K562 (cell line): ENCODE measurements around the gene ASCC1. TPM values are rescaled to one million over a fixed set of nuclear protein-coding genes. Genes with fewer than 3 reads are reported as not detected.

ENCODE experiments used
- ATAC-seq: fragments of 200-7000 bp; cut with Tn5 transposase; 3 replicates; pipeline ENCODE4 v1.9.1; 2020; ENCODE audit warnings: moderate library complexity
- BruUV-seq: library from RNA; stranded (reverse); fragments of 400-500 nt; replicated peaks from 2 replicates; lab custom pipeline; 2021; lab: Mats Ljungman, UMichigan
- CTCF ChIA-PET: fragments of 300-600 bp; formaldehyde crosslinking; extraction: SDS; loops from one replicate; lab custom pipeline; 2021; ENCODE audit warnings: low intra/inter-chr PET ratio; lab: Yijun Ruan, JAX
- POLR2A ChIA-PET: fragments of 300-600, 350-650 bp; sonication (Branson Sonifier 250); formaldehyde crosslinking; extraction: SDS; loops from one replicate; lab custom pipeline; 2021; ENCODE audit warnings: antibody characterized with exemption, inconsistent platforms; lab: Yijun Ruan, JAX
- DNase-seq, 4 experiments: peaks; one replicate each; pipeline versions ENCODE4 v3.0.0 to v3.0.0-alpha.2; 2011 to 2018; ENCODE audit warnings: low spot score in 3 of 4, mixed read lengths in 3 of 4; ENCODE audit errors: extremely low read depth in 1 of 4
- FAIRE-seq: peaks from 2 replicates; lab custom pipeline; 2011; peaks lifted over from hg19 to GRCh38; lab: Jason Lieb, UNC
- H2AFZ ChIP-seq: 2 replicates; pipeline ENCODE4 v1.6.0; 2011; ENCODE audit warnings: low read depth, low read length, control low read depth, inconsistent platforms
- H3K27ac ChIP-seq: fragments of 200-600 bp; 3 replicates; pipeline ENCODE4 v1.8.0; 2011; ENCODE audit warnings: low read depth, mild to moderate bottlenecking, control low read depth, inconsistent platforms, low read length, moderate library complexity, mixed read lengths; ENCODE audit errors: extremely low read depth
- H3K27me3 ChIP-seq, 2 experiments: fragments of 300-600 bp in 1 of 2; 2 replicates in 1 of 2; 3 replicates in 1 of 2; pipeline versions ENCODE4 v1.6.0 to v1.8.0; 2011; ENCODE audit warnings: inconsistent platforms in 2 of 2, low read length in 2 of 2, mild to moderate bottlenecking in 1 of 2, mixed read lengths in 1 of 2, moderate library complexity in 1 of 2; ENCODE audit not compliant: control insufficient read depth in 2 of 2, insufficient read depth in 2 of 2
- H3K36me3 ChIP-seq: fragments of 300-600 bp; 3 replicates; pipeline ENCODE4 v1.8.0; 2011; ENCODE audit warnings: mild to moderate bottlenecking, low read length, inconsistent platforms; ENCODE audit not compliant: control insufficient read depth, insufficient read depth
- H3K4me1 ChIP-seq, 2 experiments: fragments of 200-600 bp in 1 of 2; replicated peaks in 1 of 2; 2 replicates in 1 of 2; 3 replicates in 1 of 2; pipeline versions ENCODE4 v1.5.1 to v1.8.0; 2011; ENCODE audit warnings: inconsistent platforms in 2 of 2, low read length in 2 of 2, mild to moderate bottlenecking in 1 of 2, mixed read lengths in 1 of 2, moderate library complexity in 1 of 2; ENCODE audit not compliant: control insufficient read depth in 2 of 2, insufficient read depth in 2 of 2
- H3K4me2 ChIP-seq: 2 replicates; pipeline ENCODE4 v1.6.1; 2011; ENCODE audit warnings: low read length, control low read depth, inconsistent platforms, mixed read lengths; ENCODE audit not compliant: insufficient read depth
- H3K4me3 ChIP-seq: fragments of 200-600 bp; sonication (generic), shearing (Covaris generic); 2 replicates; pipeline ENCODE4 v1.5.1; 2016; ENCODE audit warnings: control low read depth, inconsistent platforms
- H3K79me2 ChIP-seq: fragments of 200-600 bp; 3 replicates; pipeline ENCODE4 v1.8.0; 2011; ENCODE audit warnings: low read length, inconsistent platforms; ENCODE audit not compliant: control insufficient read depth, insufficient read depth
- H3K9ac ChIP-seq, 2 experiments: 2 replicates each; pipeline versions ENCODE4 v1.6.0 to v1.6.1; 2011; ENCODE audit warnings: low read depth in 2 of 2, low read length in 2 of 2, control low read depth in 1 of 2, inconsistent platforms in 1 of 2, mild to moderate bottlenecking in 1 of 2, mixed read lengths in 1 of 2; ENCODE audit not compliant: insufficient read depth in 1 of 2
- H3K9me1 ChIP-seq: one replicate; pipeline ENCODE4 v1.6.0; 2011; ENCODE audit warnings: inconsistent platforms, mild to moderate bottlenecking, low read length, moderate library complexity; ENCODE audit not compliant: control insufficient read depth, insufficient read depth
- H3K9me3 ChIP-seq: replicated peaks from 2 replicates; pipeline ENCODE4 v1.5.1; 2011; ENCODE audit warnings: low read depth, low read length, inconsistent platforms; ENCODE audit not compliant: control insufficient read depth, insufficient read depth
- H4K20me1 ChIP-seq: replicated peaks from 2 replicates; pipeline ENCODE4 v1.6.1; 2011; ENCODE audit warnings: low read length, inconsistent platforms, mixed read lengths; ENCODE audit not compliant: control insufficient read depth, insufficient read depth
- ELF2 ChIP-seq: fragments of 250-450 bp; sonication (Bioruptor Pico); IDR thresholded peaks from 2 replicates; pipeline ENCODE4 v1.5.0; 2021; ENCODE audit warnings: mild to moderate bottlenecking
- ZNF75A ChIP-seq: fragments of 450-650 bp; formaldehyde crosslinking; IDR thresholded peaks from 2 replicates; pipeline ENCODE4 v1.4.0; 2020; ENCODE audit warnings: mild to moderate bottlenecking
- WGBS: fragments of 100-300 bp; shearing (Covaris generic); methylation state at CpG from one replicate; pipeline ENCODE4 v1.1.6; 2016; ENCODE audit warnings: low coverage, mixed read lengths; ENCODE audit not compliant: insufficient coverage; ENCODE audit errors: missing lambda C conversion rate; 5-methylcytosine and 5-hydroxymethylcytosine counted together
- in situ Hi-C: fragments of 300-500 bp; cut with MboI; formaldehyde crosslinking; loops from 4 replicates; pipeline ENCODE4 v1.15.0; 2018; ENCODE audit warnings: inconsistent platforms, mixed read lengths
- intact Hi-C: fragments of 100-400 bp; cut with micrococcal nuclease; formaldehyde crosslinking; loops from 2 replicates; pipeline ENCODE4 v1.14.2; 2022
- polyA plus RNA-seq, 8 experiments: library from polyadenylated mRNA; depleted of rRNA in 4 of 8; stranded (reverse) in 5 of 8; unstranded in 3 of 8; fragments of >200 nt; fragmentation: Nextera tagmentation in 2 of 8; fragmentation: Illumina TruSeq in 1 of 8; extraction: Ambion mirVana in 2 of 8; extraction: Trizol in 1 of 8; gene quantifications; 2 replicates each; pipeline versions ENCODE4 v1.2.1 to v1.2.3, GENCODE V29; 2011 to 2014; ENCODE audit warnings: inconsistent platforms in 1 of 8, missing spikeins in 1 of 8
- total RNA-seq, 7 experiments: library from RNA; depleted of rRNA in 6 of 7; stranded (reverse); fragments of >200 nt in 6 of 7; fragmentation: Illumina TruSeq in 2 of 7; extraction: Trizol in 2 of 7; gene quantifications; 2 replicates each; pipeline versions ENCODE4 v1.2.1 to v1.2.3, GENCODE V29; 2011 to 2021; ENCODE audit warnings: low replicate concordance in 1 of 7
- TF ChIP-seq, protein P1 (sequence below): fragments of 450-650 bp; IDR thresholded peaks from 2 replicates; pipeline ENCODE4 v1.6.1; 2016

ASCC1 gene
- total and polyA plus RNA-seq, 9 of the 15 experiments (the other 6 are each of a cell fraction or from before 2014, with no cell fraction given) = 31.7 to 73.3 (median 52.8) TPM

DNA sequence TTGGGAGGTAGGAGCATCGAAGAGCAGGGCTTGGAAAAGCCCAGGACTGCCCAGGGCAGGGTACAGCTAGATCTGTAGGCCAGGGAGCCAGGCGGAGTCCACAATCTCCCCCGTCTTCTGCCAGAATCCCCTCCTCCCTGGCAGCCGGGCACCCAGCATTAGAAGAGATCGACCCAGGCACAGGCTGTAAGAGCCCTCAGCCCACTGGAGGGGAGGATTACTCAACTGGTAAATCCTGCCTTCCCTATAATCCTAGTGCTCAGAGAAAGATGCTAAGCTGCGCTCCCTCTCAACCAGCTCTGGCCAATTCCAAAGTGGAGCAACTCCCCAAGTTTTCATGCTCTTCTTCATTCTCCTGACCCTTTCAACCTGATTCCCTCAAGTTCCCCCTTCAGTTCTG, 130.9 kb downstream of the ASCC1 start:
- in situ Hi-C loops (no loop called here), intact Hi-C loops (no loop called here)
- ATAC-seq (no peak), DNase-seq (no peak), FAIRE-seq (no peak)
- Histone ChIP-seq H3K27me3 (no peaks in the 10 kb centered on the region), H3K9ac (no peak overlapping the region), H3K27ac (no peak overlapping the region), H3K4me1 (peaks cover 0 to 28% of the 10 kb centered on the region in 2 experiments; a peak in 2 of 5 replicates), H2AFZ (no peak overlapping the region), H3K79me2 (no peaks in the 10 kb centered on the region), H3K9me1 (no peaks in the 10 kb centered on the region), H3K36me3 (no peaks in the 10 kb centered on the region), H3K9me3 (no peaks in the 10 kb centered on the region), H4K20me1 (no peaks in the 10 kb centered on the region), H3K4me3 (no peak overlapping the region), H3K4me2 (no peak overlapping the region)
- POLR2A ChIA-PET = interaction anchor here (0.6 to 1.9 kb wide), 5 partner anchors 8 to 236 kb away, joined by 3 to 7 read pairs (median 4); no protein-coding TSS in a partner anchor
- CTCF ChIA-PET = no interaction called here
- 65% methylated on average over 6 of the region's 6 CpGs for WGBS
- no peak for TF ChIP-seq ELF2 (CRISPR knock-in tag)
- BruUV-seq = no TSS peak

DNA sequence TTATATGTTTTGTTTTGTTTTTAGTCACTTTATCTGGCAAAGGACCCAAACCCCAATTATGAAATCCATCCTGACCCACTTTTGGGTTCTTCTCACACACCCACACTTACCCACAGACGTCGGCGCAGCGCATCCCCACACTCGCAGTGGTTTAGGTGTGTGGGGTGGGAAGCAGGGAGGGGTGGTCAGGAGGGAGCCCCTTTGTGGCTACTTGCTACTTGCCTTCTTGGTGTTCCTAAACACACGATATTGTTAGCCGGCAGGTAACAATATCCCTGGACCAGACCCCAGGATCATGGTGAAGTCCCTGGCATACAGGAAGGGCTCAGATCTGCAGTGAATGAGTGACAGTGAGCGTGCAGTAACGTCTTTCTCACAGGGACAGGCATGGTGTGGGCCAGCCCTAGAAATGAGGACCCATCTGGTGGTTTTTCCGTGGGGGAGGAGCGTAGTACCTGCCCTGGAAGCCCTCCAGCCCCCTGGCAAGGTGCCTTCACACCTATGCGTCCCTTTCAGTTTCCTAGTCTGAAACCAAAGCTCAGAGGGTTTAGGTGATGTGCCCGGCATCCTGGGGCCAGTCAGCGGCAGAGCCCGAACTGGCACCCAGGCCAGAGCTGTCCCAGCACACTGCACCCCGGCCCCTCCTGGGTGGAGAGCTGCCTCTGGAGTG, 132.2 kb downstream of the ASCC1 start:
- Histone ChIP-seq H3K4me3 (no peak overlapping the region), H3K36me3 (no peaks in the 10 kb centered on the region)

More for the DNA sequence above, 132.2 kb downstream of the ASCC1 start:
- no peak overlapping the region for H3K4me2 ChIP-seq
- no peak for FAIRE-seq
- H3K4me1 ChIP-seq = peaks cover 0 to 28% of the 10 kb centered on the region in 2 experiments; a peak in 2 of 5 replicates
- H2AFZ ChIP-seq = 0 out of 2 replicates have a peak overlapping the region, but pooled peaks have one; percentile 23
- ChIA-PET CTCF (no interaction called here), POLR2A (interaction anchor here (0.6 to 1.4 kb wide), 5 partner anchors 17 to 259 kb away, joined by 3 to 4 read pairs (median 3); no protein-coding TSS in a partner anchor)
- no peak overlapping the region for H3K27ac ChIP-seq
- ATAC-seq = peak; percentile 20; the same call in 2 of the 3 replicates
- no peak for DNase-seq
- no peaks in the 10 kb centered on the region for H3K9me3 ChIP-seq
- no peaks in the 10 kb centered on the region for H3K9me1 ChIP-seq
- no peaks in the 10 kb centered on the region for H3K27me3 ChIP-seq
- peak overlapping the region in 1 of 2 experiments; percentile 2; a peak in 1 of 4 replicates for H3K9ac ChIP-seq
- H3K79me2 ChIP-seq = no peaks in the 10 kb centered on the region
- TF ChIP-seq ZNF75A (CRISPR knock-in tag) = no peak
- TF ChIP-seq, protein P1, sequence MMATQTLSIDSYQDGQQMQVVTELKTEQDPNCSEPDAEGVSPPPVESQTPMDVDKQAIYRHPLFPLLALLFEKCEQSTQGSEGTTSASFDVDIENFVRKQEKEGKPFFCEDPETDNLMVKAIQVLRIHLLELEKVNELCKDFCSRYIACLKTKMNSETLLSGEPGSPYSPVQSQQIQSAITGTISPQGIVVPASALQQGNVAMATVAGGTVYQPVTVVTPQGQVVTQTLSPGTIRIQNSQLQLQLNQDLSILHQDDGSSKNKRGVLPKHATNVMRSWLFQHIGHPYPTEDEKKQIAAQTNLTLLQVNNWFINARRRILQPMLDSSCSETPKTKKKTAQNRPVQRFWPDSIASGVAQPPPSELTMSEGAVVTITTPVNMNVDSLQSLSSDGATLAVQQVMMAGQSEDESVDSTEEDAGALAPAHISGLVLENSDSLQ = peak; percentile 42; the same call in 1 of the 2 replicates
- 56% methylated on average over 16 of the region's 16 CpGs for WGBS
- no peaks in the 10 kb centered on the region for H4K20me1 ChIP-seq
- no TSS peak for BruUV-seq
- in situ Hi-C loops = no loop called here
- intact Hi-C loops = no loop called here
